NT2/D1 (cell line): ENCODE results near the gene GLDN.

Experiments used
- DNase-seq: peaks from one replicate; pipeline ENCODE4 v3.0.0-alpha.2; 2011; ENCODE audit warnings: low read depth, low spot score
- H3K27me3 ChIP-seq: 2 replicates; pipeline ENCODE4 v1.6.0; 2011; ENCODE audit warnings: mild to moderate bottlenecking; ENCODE audit not compliant: insufficient read length, insufficient read depth
- H3K36me3 ChIP-seq: 2 replicates; pipeline ENCODE4 v1.6.1; 2011; ENCODE audit warnings: mild to moderate bottlenecking, low read length, mixed read lengths; ENCODE audit not compliant: insufficient read depth, insufficient read length
- H3K4me1 ChIP-seq: 2 replicates; pipeline ENCODE4 v1.5.1; 2011; ENCODE audit not compliant: insufficient read depth, insufficient read length
- H3K4me3 ChIP-seq: 2 replicates; pipeline ENCODE4 v1.5.1; 2011; ENCODE audit warnings: low read depth; ENCODE audit not compliant: insufficient read length
- H3K9ac ChIP-seq: 2 replicates; pipeline ENCODE4 v1.6.0; 2011; ENCODE audit warnings: low read depth; ENCODE audit not compliant: insufficient read length
- H3K9me3 ChIP-seq: 2 replicates; pipeline ENCODE4 v1.5.1; 2011; ENCODE audit warnings: mild to moderate bottlenecking, low read length; ENCODE audit not compliant: insufficient read depth
- SUZ12 ChIP-seq: IDR thresholded peaks from 2 replicates; pipeline ENCODE4 v1.6.1; 2011; ENCODE audit not compliant: insufficient read length, insufficient read depth; ENCODE audit errors: extremely low read depth
- YY1 ChIP-seq: IDR thresholded peaks from 2 replicates; pipeline ENCODE4 v1.6.1; 2011; ENCODE audit not compliant: insufficient read length, insufficient read depth
- ZNF274 ChIP-seq: IDR thresholded peaks from 2 replicates; pipeline ENCODE4 v1.6.1; 2011; ENCODE audit warnings: mild to moderate bottlenecking, low read depth, low read length

The GLDN gene

DNA sequence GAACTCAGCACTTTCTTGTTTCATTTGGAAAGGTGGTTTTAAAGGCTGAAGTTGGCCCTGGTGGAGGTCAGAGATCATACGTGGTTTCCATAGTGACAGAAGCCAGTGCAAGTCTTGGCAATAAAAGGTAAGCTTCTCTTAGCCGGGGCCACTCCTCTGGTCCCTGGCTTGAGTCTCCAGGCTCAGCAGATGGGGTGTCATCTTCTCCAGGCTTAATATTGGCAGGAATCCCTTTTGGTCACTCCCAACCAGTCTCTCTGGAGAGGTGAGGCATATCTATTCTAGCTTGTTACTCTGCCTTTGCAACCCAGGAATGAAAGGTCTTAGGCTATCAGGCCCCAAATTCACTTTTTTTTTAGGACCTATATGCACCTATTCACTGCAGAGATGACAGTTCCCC lies 7.9 kb upstream of the GLDN start:
- DNase-seq: no peak
- H3K27me3 ChIP-seq: no peaks in the 10 kb centered on the region
- TF ChIP-seq SUZ12 (no peak), YY1 (no peak), ZNF274 (no peak)
- H3K9me3 ChIP-seq: peaks cover 4% of the 10 kb centered on the region; the same call in 1 of the 2 replicates
- H3K4me1 ChIP-seq: no peaks in the 10 kb centered on the region
- no peak overlapping the region for H3K9ac ChIP-seq
- no peaks in the 10 kb centered on the region for H3K36me3 ChIP-seq
- no peak overlapping the region for H3K4me3 ChIP-seq

GRCh38 chr15:51334011-51334451 lies 7.4 kb upstream of the GLDN start:
- Histone ChIP-seq H3K4me1 (no peaks in the 10 kb centered on the region), H3K9ac (no peak overlapping the region)
- no peak for DNase-seq

GRCh38 chr15:51335087-51335486 lies 6.4 kb upstream of the GLDN start:
- no peak for DNase-seq
- TF ChIP-seq SUZ12: no peak
- TF ChIP-seq YY1: no peak
- TF ChIP-seq ZNF274: no peak
- H3K4me1 ChIP-seq: no peaks in the 10 kb centered on the region
- peaks cover 7% of the 10 kb centered on the region for H3K27me3 ChIP-seq
- peaks cover 4% of the 10 kb centered on the region; the same call in 1 of the 2 replicates for H3K9me3 ChIP-seq
- no peak overlapping the region for H3K4me3 ChIP-seq
- no peak overlapping the region for H3K9ac ChIP-seq
- H3K36me3 ChIP-seq: no peaks in the 10 kb centered on the region

More at GRCh38 chr15:51334011-51334451, 7.4 kb upstream of the GLDN start:
- Histone ChIP-seq H3K36me3 (no peaks in the 10 kb centered on the region), H3K9me3 (peaks cover 4% of the 10 kb centered on the region; the same call in 1 of the 2 replicates), H3K4me3 (no peak overlapping the region), H3K27me3 (peaks cover under 1% of the 10 kb centered on the region)
- TF ChIP-seq ZNF274 (no peak), SUZ12 (no peak), YY1 (no peak)

DNA sequence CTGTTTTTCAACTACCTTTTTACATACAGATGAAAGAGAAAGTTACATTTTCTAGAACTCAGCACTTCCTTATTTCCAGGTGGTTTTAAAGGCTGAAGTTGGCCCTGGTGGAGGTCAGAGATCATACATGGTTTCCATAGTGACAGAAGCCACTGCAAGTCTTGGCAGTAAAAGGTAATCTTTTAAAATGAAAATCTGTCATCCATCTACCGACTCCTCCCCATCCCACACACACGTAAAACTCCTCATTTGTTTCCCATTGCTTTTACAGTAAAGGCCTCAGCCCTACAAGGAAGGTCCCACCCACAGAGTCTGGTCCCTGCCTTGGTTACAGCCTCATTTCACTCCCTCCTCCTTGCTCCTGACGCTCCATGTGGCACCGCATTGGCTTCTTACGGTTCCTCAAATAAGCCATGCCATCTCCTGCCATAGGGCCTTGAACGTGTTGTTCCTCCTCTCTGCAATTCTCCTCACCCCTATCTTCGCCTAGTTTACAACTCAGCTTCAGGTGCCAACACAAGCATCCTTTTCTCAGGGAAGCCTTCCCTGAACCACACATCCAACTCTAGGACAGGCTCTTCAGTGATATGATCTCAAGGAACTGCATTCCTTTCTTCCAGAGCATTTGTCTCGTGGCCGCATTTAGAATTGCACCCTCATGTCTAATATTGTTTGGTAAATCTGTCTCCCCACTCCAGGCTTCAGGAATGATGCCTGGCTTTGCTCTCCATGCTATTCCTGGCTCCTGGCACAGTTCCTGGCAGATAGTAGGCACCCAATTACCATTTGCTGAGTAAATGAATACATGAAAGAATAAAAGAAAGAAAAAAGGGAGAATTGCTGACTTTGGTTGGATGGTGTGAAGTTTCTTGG lies 5.7 kb upstream of the GLDN start:
- Histone ChIP-seq H3K9me3 (peaks cover 4% of the 10 kb centered on the region; the same call in 1 of the 2 replicates), H3K27me3 (peaks cover 14% of the 10 kb centered on the region), H3K4me3 (no peak overlapping the region), H3K4me1 (no peaks in the 10 kb centered on the region), H3K36me3 (no peaks in the 10 kb centered on the region), H3K9ac (no peak overlapping the region)
- TF ChIP-seq YY1: no peak
- TF ChIP-seq SUZ12: no peak
- no peak for TF ChIP-seq ZNF274
- no peak for DNase-seq

DNA sequence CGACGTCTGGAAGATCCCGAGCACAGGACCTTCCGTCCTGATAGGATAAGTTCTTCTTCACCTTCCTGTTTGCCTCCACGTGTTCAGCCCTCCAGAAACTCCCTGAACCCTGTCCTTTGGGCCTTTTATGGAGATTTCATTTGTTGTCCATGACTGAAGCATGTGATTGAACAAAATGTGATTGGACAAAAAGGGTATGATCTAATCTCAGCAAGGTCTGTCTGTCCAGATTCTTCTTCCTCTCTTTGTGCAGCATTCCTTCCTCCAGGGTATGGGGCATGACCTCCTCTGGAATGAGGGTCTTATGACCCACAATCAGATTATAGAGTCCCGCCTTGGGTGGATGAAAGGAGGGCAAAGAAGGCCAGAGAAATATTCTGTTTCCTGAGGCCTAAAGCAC lies 3.0 kb upstream of the GLDN start, which contains the start of gene CYP19A1:
TSS of gene CYP19A1 (minus strand) at position 101 of the 400 bp plus-strand sequence. CDS start 95,684 bp downstream, outside the sequence.
- H3K36me3 ChIP-seq: no peaks in the 10 kb centered on the region
- no peak for DNase-seq
- H3K9ac ChIP-seq: no peak within 1 kb of the TSS
- H3K4me3 ChIP-seq: no peak within 1 kb of the TSS
- TF ChIP-seq ZNF274 (no peak), YY1 (no peak), SUZ12 (no peak)
- H3K27me3 ChIP-seq: peaks cover 41% of the 10 kb centered on the region
- no peaks in the 10 kb centered on the region for H3K9me3 ChIP-seq
- peaks cover 2% of the 10 kb centered on the region for H3K4me1 ChIP-seq

- Histone ChIP-seq H3K4me3 (peak overlapping the region; percentile 54), H3K9ac (peak overlapping the region; percentile 70), H3K36me3 (no peaks in the 10 kb centered on the region), H3K27me3 (peaks cover 58% of the 10 kb centered on the region), H3K4me1 (peaks cover 2% of the 10 kb centered on the region), H3K9me3 (no peaks in the 10 kb centered on the region)
- TF ChIP-seq YY1 (no peak), SUZ12 (no peak), ZNF274 (no peak)
- DNase-seq: no peak
These were observed 958 bp downstream of the GLDN start for GRCh38 chr15:51342227-51342999.
